HG03457 (cell line): ENCODE measurements around the gene GUCA1A.
"Not testable (repeated sequence)": the region's sequence is repeated elsewhere in the genome, so short reads cannot be mapped to it uniquely, and the experiment has no call there.

Source experiments
- ATAC-seq: cut with Tn5 transposase; IDR thresholded peaks from one replicate; pipeline ENCODE4 v1.9.1; 2021; ENCODE audit warnings: moderate number of reproducible peaks; ENCODE audit not compliant: unreplicated experiment

GUCA1A gene

GRCh38 chr6:42171813-42172581 lies 1.2 kb upstream of the GUCA1A start:
- no peak for ATAC-seq

DNA sequence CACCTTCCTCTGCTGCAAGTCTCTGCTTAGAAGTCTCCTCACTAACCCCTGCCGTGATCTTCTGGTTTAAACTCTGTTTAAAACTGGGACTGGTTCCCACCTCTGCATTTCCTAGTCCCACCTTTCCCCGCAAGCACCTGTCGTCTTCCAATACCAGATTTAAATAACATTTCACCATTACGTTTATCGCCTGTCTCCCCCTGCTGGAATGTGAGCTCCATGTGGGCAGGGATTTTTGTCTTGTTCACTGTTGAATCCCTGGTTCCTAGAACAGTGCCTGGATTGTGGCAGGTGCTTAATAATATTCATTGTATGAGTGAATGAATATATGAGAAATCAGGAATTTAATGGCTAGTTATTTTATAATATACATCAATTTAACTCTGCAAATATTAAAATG lies 2.7 kb downstream of the GUCA1A start:
- ATAC-seq, result no peak

GRCh38 chr6:42176981-42177380 lies 3.8 kb downstream of the GUCA1A start:
- ATAC-seq, result no peak

DNA sequence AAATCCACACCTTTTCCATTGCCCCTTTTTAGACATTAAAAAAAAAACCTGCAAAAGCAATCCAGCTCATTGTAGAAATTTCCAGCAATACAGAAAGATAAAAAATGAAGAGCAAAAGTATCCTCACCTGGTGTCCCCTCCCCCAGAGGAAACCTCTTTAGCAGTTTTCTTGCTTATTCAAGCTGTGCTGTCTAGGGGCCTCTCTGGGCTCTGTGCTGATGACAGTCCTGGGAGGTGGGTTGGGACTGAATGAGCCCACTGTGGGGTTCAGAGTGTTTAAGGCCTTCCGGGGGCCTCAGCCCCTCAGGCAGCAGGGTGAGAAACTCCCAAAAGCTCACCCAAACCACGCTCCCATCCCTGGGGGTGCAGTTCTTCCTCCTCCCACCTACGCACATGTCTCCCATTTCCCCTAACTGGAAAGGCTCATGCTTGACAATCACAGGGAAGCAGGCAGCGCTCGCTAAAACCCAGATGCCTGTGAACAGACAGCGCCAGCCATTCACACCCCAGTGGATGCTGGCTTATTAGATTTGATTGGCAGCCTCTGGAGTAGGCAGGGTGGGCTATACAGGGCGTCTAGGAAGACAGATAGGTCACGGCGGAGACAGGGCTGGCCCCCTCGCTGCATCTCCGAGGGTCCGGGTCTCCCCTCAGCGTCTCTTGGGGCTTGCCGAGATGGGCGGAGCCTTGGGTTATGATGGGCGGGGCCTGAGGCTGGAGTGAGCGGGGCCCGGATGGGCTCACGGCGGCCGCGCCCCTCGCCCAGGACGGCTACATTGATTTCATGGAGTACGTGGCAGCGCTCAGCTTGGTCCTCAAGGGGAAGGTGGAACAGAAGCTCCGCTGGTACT lies 4.6 kb downstream of the GUCA1A start:
- no peak for ATAC-seq

DNA sequence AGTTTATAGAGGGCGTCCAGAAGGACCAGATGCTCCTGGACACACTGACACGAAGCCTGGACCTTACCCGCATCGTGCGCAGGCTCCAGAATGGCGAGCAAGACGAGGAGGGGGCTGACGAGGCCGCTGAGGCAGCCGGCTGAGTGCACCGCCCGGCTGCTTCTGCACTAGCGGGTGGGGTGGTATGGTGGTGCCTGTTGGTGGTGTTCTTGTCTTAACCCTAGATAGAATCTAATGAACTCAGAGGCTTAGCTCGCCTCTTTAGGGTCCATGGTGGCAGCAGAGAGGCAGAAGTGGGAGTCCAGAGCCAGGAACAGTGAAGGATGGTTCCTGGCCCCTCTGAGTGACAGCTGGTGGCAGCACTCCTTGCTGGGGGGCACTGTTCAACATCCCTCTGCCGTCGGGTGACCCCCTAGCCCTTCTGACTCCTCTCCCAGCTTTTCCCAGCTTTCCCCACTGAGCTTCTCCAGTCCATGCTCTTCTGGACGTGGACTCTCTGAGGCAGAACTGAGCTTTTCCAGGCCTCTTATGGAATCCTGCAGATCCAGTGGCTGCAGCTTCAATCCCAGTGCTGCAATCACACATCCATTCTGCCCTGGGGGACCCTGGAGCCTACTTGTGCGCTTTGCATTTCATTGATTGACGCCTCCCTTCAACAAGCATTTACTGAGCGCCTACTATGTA lies 6.2 kb downstream of the GUCA1A start:
- ATAC-seq, result no peak

DNA sequence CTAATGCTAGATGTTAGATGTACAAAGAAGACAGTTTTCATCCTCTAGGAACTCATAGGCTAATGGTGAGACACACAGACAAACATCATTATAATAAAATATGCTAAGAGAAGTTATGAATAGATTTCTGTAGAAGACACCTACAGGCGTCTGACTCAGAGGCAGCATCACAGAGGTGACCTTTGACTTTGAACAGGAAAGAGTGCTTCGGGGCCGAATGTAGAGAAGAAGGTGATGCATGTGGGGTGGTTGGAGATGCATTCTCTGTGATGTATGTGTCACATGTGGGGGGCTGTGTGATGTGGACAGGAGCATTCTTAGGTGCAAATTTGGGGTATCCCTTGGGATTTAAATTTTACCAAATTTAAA lies 6.8 kb downstream of the GUCA1A start:
- no peak for ATAC-seq

DNA sequence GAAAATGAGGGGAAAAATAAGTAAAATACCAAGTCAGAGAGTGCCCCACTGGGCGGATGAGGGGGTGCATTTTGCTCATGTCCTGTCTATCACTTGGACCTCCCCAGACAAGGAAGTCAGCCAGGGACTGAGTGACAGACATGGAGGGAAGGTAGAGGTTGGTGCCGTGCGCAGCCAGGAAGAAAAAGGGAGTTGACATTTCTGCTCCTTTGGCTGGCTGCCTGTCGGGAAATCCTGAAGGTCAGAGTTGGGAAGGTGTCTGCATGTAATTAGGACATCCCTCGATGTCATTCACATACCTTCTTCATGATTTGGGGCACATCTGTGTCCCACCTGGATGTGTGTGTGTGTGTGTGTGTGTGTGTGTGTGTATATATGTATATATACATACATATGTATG lies 8.9 kb downstream of the GUCA1A start:
- ATAC-seq, result no peak

DNA sequence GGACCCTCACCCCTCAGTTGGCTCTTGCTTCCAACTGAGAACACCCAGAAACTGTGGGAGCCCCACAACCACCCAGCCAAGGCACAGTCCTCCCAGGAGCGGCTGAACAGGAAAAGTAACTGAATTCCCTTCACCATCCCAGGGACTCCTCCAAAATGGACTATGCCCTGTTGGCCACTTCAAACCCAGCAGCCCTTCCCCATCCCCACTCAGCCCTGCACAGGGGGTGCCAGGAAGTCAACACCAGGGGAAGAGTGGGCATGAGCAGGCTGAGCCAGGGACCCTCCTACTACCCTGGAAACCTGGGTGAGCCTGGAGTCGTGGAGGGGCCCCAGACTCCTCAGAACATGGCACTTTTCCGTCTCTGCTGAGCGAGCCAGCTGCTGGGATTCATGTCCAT lies 11.3 kb downstream of the GUCA1A start:
- ATAC-seq, result no peak

GRCh38 chr6:42185597-42185996 lies 12.4 kb downstream of the GUCA1A start:
- ATAC-seq, result no peak

- ATAC-seq, result no peak
Observed at GRCh38 chr6:42188406-42188805, 15.2 kb downstream of the GUCA1A start.

DNA sequence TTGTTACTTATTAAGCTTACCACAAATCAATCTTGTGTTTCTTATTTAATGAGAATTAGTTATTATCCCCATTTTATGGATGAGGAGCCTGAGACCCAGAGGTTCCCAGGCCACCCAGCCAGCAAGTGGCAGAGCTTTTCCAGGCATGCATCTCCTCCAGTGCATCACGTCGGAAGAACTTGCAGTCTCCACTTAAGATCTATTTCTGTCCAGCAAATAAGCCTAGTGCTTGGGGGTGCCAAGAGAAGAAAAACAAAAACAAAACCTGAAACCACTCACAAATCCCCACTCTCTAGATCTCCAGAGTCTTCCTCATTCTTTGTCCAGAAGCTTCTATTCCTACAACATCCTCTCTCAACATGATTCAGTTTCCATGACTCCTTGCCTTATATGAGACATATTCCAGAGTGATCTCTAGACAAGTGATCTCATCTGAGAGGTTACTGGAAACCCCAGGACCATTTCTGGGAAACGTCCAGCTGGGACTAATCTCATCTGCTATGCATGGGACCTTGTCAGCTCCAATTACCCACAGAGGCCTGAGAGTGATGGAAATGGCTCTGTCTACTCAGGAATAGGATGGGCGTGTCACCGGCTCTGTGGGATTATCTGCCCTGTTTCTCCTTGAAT lies 17.5 kb downstream of the GUCA1A start:
- ATAC-seq, result no peak

DNA sequence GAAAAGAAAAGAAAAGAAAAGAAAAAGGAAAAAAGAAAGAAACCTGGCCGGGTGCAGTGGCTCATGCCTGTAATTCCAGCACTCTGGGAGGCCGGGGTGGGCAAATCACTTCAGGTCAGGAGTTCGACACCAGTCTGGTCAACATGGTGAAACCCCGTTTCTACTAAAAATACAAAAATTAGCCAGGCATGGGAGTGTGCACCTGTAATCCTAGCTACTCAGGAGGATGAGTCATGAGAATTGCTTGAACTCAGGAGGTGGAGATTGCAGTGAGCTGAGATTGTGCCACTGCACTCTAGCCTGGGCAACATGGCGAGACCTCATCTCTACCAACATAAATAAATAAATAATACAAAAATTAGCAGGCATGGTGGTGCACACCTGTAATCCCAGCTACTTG lies 19.2 kb downstream of the GUCA1A start:
- not testable (repeated sequence) for ATAC-seq

DNA sequence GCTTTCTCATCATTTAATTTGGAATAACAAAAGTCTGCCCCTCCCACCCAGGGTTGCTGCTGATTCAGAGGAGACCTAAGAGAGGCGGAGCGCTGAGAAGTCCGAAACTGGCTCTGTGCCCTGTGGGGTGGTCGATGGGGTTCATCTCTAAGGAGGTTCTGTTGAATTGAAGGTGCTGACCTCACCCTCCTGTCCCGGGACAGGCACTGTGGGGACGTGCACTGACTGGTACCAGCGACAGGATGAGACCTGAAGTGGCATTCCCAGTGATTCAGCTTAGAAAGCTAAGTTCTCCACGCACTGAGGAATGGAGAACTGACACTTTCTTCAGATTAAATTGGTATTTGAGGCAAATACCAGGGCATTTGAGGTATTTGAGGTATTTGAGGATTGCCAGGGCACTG lies 20.3 kb downstream of the GUCA1A start:
- no peak for ATAC-seq

- ATAC-seq, result no peak
Observed at GRCh38 chr6:42194056-42194455, 20.9 kb downstream of the GUCA1A start.

- ATAC-seq, result no peak
Observed at GRCh38 chr6:42195415-42195814, 22.3 kb downstream of the GUCA1A start.

- ATAC-seq, result no peak
Observed at GRCh38 chr6:42197555-42198362, 24.6 kb downstream of the GUCA1A start.

DNA sequence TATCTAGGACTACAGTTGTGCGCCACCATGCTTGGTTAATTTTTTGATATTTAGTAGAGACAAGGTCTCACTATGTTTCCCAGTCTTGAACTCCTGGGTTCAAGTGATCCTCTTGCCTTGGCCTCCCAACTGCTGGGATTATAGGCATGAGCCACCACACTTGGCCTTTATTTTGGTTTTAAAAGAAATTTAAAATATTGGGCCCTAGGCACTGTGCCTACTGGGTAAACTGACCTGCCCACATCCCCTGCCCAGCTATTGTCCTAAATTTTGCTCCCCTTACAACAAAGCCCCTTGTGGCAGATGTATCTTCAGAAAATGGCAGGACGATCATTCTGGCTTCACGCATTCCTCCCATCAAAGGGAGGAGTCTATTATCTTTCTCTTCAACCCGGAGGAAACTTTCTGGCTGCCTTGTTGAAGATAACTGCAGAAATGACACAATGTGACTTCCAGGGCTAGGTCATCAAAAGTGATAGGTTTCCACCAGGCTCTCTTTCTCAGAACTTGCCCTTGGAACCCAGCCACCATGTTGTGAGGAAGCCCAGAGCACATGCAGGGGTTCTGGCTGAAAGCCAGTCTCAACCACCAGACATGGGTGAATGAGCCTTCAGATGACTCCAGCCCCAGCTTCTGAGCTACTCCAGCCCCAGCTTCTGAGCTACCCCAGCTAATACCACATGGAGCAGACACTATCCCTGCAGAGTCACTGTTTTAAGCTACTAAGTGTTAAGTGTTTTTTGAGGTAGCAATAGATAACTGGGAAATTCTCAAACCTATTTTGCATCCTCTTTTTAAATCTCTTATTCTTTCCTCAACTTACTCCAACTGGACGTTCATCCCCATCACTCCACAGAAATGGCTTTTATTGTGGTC lies 26.2 kb downstream of the GUCA1A start:
- ATAC-seq, result no peak

DNA sequence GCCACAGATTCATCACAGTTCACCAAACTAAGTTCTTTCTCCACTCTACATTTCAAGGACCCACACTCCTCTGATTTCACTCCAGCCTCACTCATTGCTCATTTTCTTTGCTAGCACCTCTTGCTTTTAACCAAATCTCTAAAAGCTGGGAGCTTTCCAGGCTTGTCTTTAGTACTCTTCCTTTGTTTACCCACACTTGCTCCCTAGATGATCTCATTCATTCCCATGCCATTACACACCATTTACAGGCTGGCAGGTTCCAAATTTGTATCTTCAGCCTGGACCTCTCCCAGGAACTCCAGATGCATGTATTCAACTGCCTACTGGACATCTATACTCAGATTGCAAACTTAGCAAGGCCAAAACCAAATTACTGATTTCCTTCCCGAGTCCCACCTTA lies 26.9 kb downstream of the GUCA1A start:
- no peak for ATAC-seq

DNA sequence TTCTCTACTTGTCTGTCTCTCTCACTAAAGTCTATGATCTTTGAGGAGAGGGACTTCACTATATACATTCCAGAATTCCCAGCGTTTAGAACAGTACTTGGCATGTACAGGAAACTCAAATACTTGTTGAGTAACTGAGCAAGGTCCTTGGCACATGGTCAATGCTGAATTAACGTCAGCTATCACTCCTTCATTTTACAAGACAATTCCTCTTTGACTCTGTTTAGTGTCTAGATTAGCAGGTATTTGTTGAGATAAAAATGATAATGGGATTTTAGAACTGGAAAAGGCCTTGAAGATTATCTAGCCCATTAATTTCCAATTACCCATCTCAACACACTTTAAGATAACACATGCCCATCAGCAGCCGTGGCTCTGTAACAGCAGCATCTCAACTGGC lies 28.2 kb downstream of the GUCA1A start:
- no peak for ATAC-seq
